ENCODE data around the gene PDK1.
"Not testable (repeated sequence)": the region's sequence is repeated elsewhere in the genome, so short reads cannot be mapped to it uniquely, and the experiment has no call there.

PDK1 gene

DNA sequence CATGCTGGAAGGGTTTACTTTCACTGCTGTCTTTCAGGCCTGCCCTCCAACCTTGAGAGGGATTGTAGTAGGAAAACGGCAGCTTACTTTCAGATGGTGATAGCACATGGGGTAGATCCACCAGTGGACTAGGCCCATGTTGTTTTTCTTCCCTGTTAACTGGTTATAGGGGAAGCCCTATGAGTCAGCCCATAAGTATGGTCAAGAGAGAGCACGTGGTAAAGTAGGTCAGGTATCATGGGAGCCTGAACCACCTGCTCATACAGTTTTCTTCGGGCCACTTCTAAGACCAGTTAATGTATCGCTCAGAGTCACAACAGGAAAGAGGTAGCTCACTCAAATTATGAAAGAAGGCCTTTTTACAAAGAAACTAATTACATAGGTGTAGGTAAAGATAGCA lies 33.0 kb downstream of the PDK1 start:
- no peak overlapping the region for H3K4me3 ChIP-seq (ENCODE audit: insufficient read depth, low read length, poor library complexity, severe bottlenecking)
- no peaks in the 10 kb centered on the region for H3K79me2 ChIP-seq (ENCODE audit: insufficient read depth, low read length)
- H3K36me3 ChIP-seq (ENCODE audit: low read length): peaks cover 30% of the 10 kb centered on the region
- no peak for TF ChIP-seq EZH2phosphoT487 (conservative IDR thresholded peaks at IDR 0.05; ENCODE audit: low read length)
- TF ChIP-seq, protein P1, sequence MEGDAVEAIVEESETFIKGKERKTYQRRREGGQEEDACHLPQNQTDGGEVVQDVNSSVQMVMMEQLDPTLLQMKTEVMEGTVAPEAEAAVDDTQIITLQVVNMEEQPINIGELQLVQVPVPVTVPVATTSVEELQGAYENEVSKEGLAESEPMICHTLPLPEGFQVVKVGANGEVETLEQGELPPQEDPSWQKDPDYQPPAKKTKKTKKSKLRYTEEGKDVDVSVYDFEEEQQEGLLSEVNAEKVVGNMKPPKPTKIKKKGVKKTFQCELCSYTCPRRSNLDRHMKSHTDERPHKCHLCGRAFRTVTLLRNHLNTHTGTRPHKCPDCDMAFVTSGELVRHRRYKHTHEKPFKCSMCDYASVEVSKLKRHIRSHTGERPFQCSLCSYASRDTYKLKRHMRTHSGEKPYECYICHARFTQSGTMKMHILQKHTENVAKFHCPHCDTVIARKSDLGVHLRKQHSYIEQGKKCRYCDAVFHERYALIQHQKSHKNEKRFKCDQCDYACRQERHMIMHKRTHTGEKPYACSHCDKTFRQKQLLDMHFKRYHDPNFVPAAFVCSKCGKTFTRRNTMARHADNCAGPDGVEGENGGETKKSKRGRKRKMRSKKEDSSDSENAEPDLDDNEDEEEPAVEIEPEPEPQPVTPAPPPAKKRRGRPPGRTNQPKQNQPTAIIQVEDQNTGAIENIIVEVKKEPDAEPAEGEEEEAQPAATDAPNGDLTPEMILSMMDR (IDR thresholded peaks at IDR 0.05; ENCODE audit: insufficient read depth, low read length, poor library complexity, severe bottlenecking): no peak
- no peaks in the 10 kb centered on the region for H3K9me3 ChIP-seq (ENCODE audit: insufficient read depth, low read length)
- no peaks in the 10 kb centered on the region for H4K20me1 ChIP-seq (ENCODE audit: low read depth, low read length)
- H3K27ac ChIP-seq (ENCODE audit: low read depth, low read length): no peak overlapping the region
- no peaks in the 10 kb centered on the region for H3K27me3 ChIP-seq (ENCODE audit: low read length)
- H3K9ac ChIP-seq (ENCODE audit: low read length): no peak overlapping the region
- H2AFZ ChIP-seq (ENCODE audit: low read depth, low read length, severe bottlenecking): no peak overlapping the region
- no peak overlapping the region for H3K4me2 ChIP-seq (ENCODE audit: low read depth, low read length, poor library complexity, severe bottlenecking)
- H3F3A ChIP-seq (ENCODE audit: insufficient read depth): no peaks in the 10 kb centered on the region
- H3K9me2 ChIP-seq (replicated peaks; ENCODE audit: insufficient read depth, low read length): no peaks in the 10 kb centered on the region

GRCh38 chr2:172591386-172591785 lies 35.5 kb downstream of the PDK1 start:
- H3K4me2 ChIP-seq (ENCODE audit: low read depth, low read length, poor library complexity, severe bottlenecking); H3K9me2 ChIP-seq (replicated peaks; ENCODE audit: insufficient read depth, low read length); H3K27me3 ChIP-seq (ENCODE audit: low read length); H3K9me3 ChIP-seq (ENCODE audit: insufficient read depth, low read length); H3K9ac ChIP-seq (ENCODE audit: low read length); H4K20me1 ChIP-seq (ENCODE audit: low read depth, low read length); H3F3A ChIP-seq (ENCODE audit: insufficient read depth); H3K4me3 ChIP-seq (ENCODE audit: insufficient read depth, low read length, poor library complexity, severe bottlenecking); H2AFZ ChIP-seq (ENCODE audit: low read depth, low read length, severe bottlenecking); H3K27ac ChIP-seq (ENCODE audit: low read depth, low read length); H3K79me2 ChIP-seq (ENCODE audit: insufficient read depth, low read length): not testable (repeated sequence)
- peaks cover 33% of the 10 kb centered on the region for H3K36me3 ChIP-seq (ENCODE audit: low read length)

DNA sequence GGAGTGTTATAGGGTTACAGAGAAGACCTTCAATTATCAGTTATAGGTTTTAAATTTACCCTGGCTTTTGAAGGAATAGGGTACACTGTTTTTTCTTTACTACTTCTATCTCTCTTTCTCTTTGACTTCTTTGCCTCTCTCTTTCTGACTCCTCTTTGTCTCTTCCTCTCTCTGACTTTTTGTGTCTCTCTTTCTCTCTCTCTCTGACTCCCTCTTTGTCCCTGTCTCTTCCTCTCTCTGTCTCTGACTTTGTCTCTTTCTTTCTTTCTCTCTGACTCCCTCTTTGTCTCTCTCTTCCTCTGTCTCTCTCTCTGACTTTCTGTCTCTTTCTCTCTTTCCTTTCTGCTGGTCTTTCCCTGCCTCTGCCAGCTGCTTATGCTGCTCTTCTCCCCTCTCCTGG lies 36.3 kb downstream of the PDK1 start:
- not testable (repeated sequence) for H3K27ac ChIP-seq (ENCODE audit: low read depth, low read length); H3K9me2 ChIP-seq (replicated peaks; ENCODE audit: insufficient read depth, low read length); H3K79me2 ChIP-seq (ENCODE audit: insufficient read depth, low read length); H3K4me2 ChIP-seq (ENCODE audit: low read depth, low read length, poor library complexity, severe bottlenecking); H3K9ac ChIP-seq (ENCODE audit: low read length); H2AFZ ChIP-seq (ENCODE audit: low read depth, low read length, severe bottlenecking); H3K9me3 ChIP-seq (ENCODE audit: insufficient read depth, low read length); H3K27me3 ChIP-seq (ENCODE audit: low read length); H3F3A ChIP-seq (ENCODE audit: insufficient read depth); H4K20me1 ChIP-seq (ENCODE audit: low read depth, low read length); H3K4me3 ChIP-seq (ENCODE audit: insufficient read depth, low read length, poor library complexity, severe bottlenecking)
- H3K36me3 ChIP-seq (ENCODE audit: low read length): peaks cover 34% of the 10 kb centered on the region

DNA sequence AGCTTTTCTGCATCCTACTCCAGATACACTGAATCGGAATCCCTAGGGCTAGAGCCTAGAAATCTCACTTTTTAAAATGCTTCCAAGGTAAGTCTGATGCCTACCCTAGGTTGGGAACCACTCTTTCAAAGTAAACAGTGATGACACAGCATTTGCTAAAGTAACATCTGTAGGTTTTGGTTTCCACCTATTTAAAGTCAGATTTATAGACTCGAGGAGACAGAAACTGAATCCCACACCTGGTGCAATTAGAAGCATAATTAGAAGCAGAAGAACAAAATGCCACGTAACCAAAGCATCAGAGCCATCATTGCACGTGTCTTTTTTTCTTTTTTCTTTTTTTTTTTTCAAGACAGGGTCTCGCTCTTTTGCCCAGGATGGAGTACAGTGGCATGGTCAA lies 40.9 kb downstream of the PDK1 start:
- TF ChIP-seq, protein P1 (IDR thresholded peaks at IDR 0.05; ENCODE audit: insufficient read depth, low read length, poor library complexity, severe bottlenecking): no peak
- no peak for TF ChIP-seq EZH2phosphoT487 (conservative IDR thresholded peaks at IDR 0.05; ENCODE audit: low read length)
- no peak overlapping the region for H3K4me3 ChIP-seq (ENCODE audit: insufficient read depth, low read length, poor library complexity, severe bottlenecking)
- H3F3A ChIP-seq (ENCODE audit: insufficient read depth): no peaks in the 10 kb centered on the region
- H3K36me3 ChIP-seq (ENCODE audit: low read length): peaks cover 54% of the 10 kb centered on the region
- H3K9me3 ChIP-seq (ENCODE audit: insufficient read depth, low read length): no peaks in the 10 kb centered on the region
- H3K4me2 ChIP-seq (ENCODE audit: low read depth, low read length, poor library complexity, severe bottlenecking): no peak overlapping the region
- no peaks in the 10 kb centered on the region for H3K9me2 ChIP-seq (replicated peaks; ENCODE audit: insufficient read depth, low read length)
- no peaks in the 10 kb centered on the region for H3K79me2 ChIP-seq (ENCODE audit: insufficient read depth, low read length)
- no peaks in the 10 kb centered on the region for H3K27me3 ChIP-seq (ENCODE audit: low read length)
- no peak overlapping the region for H3K9ac ChIP-seq (ENCODE audit: low read length)
- no peak overlapping the region for H3K27ac ChIP-seq (ENCODE audit: low read depth, low read length)
- no peaks in the 10 kb centered on the region for H4K20me1 ChIP-seq (ENCODE audit: low read depth, low read length)
- no peak overlapping the region for H2AFZ ChIP-seq (ENCODE audit: low read depth, low read length, severe bottlenecking)

All from SU-DHL-6 (cell line).